AG04450 (cell line): Measurements from ENCODE around the gene CDC6. TPM values are rescaled to one million over a fixed set of nuclear protein-coding genes. Genes with fewer than 3 reads are reported as not detected.

Experiments used
- CTCF ChIA-PET: fragments of 300-600, 350-600 bp; formaldehyde crosslinking; extraction: SDS; loops from one replicate; lab custom pipeline; 2022; ENCODE audit warnings: antibody characterized with exemption, inconsistent platforms; lab: Charles Lee
- POLR2A ChIA-PET: fragments of 350-600 bp; formaldehyde crosslinking; extraction: SDS; loops from one replicate; lab custom pipeline; 2021; ENCODE audit warnings: antibody characterized with exemption, inconsistent platforms; lab: Yijun Ruan, JAX
- DNase-seq: peaks from one replicate; pipeline ENCODE4 v3.0.0-alpha.2; 2011; ENCODE audit warnings: low read depth, low spot score
- H3K27ac ChIP-seq: one replicate; pipeline ENCODE4 v1.5.1; 2012; ENCODE audit warnings: low read depth, low read length, control low read depth
- H3K27me3 ChIP-seq: one replicate; pipeline ENCODE4 v1.6.0; 2012; ENCODE audit warnings: low read length; ENCODE audit not compliant: control insufficient read depth, insufficient read depth
- H3K4me3 ChIP-seq: 2 replicates; pipeline ENCODE4 v1.5.1; 2011; ENCODE audit warnings: mild to moderate bottlenecking, low read depth, low read length, control low read depth
- H3K9me3 ChIP-seq: 2 replicates; pipeline ENCODE4 v1.5.1; 2012; ENCODE audit warnings: low read length; ENCODE audit not compliant: control insufficient read depth, insufficient read depth
- CTCF ChIP-seq: IDR thresholded peaks from 2 replicates; pipeline ENCODE4 v1.5.1; 2011; ENCODE audit warnings: low read depth, low read length, control low read depth, inconsistent platforms
- polyA plus RNA-seq: library from polyadenylated mRNA; depleted of rRNA; stranded (reverse); fragments of >200 nt; gene quantifications from 2 replicates; pipeline ENCODE4 v1.2.3, GENCODE V29; 2011

CDC6 gene
- polyA plus RNA-seq, 1 experiment: 8.6 TPM

- H3K27ac ChIP-seq: no peak overlapping the region
- TF ChIP-seq CTCF: no peak
- POLR2A ChIA-PET: no interaction called here
- no peaks in the 10 kb centered on the region for H3K9me3 ChIP-seq
- CTCF ChIA-PET: interaction anchor here (0.6 to 3.6 kb wide), 2 partner anchors 16 to 25 kb away, joined by 3 to 29 read pairs; partner anchors contain the start of gene WIPF2
- no peaks in the 10 kb centered on the region for H3K27me3 ChIP-seq
- DNase-seq: no peak
- no peak overlapping the region for H3K4me3 ChIP-seq
Observed at GRCh38 chr17:40244255-40244654, 43.4 kb upstream of the CDC6 start.

GRCh38 chr17:40247926-40248495, 39.7 kb upstream of the CDC6 start:
- H3K27me3 ChIP-seq: no peaks in the 10 kb centered on the region
- H3K9me3 ChIP-seq: no peaks in the 10 kb centered on the region
- no peak for TF ChIP-seq CTCF
- H3K27ac ChIP-seq: no peak overlapping the region
- CTCF ChIA-PET: interaction anchor here (0.6 kb wide), 2 partner anchors 11 to 195 kb away, joined by 4 to 9 read pairs; no protein-coding TSS in a partner anchor
- no peak for DNase-seq
- H3K4me3 ChIP-seq: no peak overlapping the region
- POLR2A ChIA-PET: no interaction called here

- H3K27ac ChIP-seq: no peak overlapping the region
- no peaks in the 10 kb centered on the region for H3K27me3 ChIP-seq
- H3K9me3 ChIP-seq: no peaks in the 10 kb centered on the region
- no peak for DNase-seq
- ChIA-PET POLR2A (no interaction called here), CTCF (no interaction called here)
- H3K4me3 ChIP-seq: no peak overlapping the region
- TF ChIP-seq CTCF: no peak
Observed at GRCh38 chr17:40248507-40248906, 39.2 kb upstream of the CDC6 start.

- no peaks in the 10 kb centered on the region for H3K27me3 ChIP-seq
- DNase-seq: no peak
- POLR2A ChIA-PET: no interaction called here
- CTCF ChIA-PET: interaction anchor here (1.1 to 2.1 kb wide), 3 partner anchors 20 to 50 kb away, joined by 3 to 6 read pairs (median 5); partner anchors contain the start of gene WIPF2
- H3K4me3 ChIP-seq: no peak overlapping the region
- H3K9me3 ChIP-seq: no peaks in the 10 kb centered on the region
- TF ChIP-seq CTCF: no peak
- no peak overlapping the region for H3K27ac ChIP-seq
Observed at GRCh38 chr17:40251576-40251975, 36.1 kb upstream of the CDC6 start.

- Histone ChIP-seq H3K9me3 (no peaks in the 10 kb centered on the region), H3K27me3 (no peaks in the 10 kb centered on the region), H3K4me3 (no peak overlapping the region), H3K27ac (no peak overlapping the region)
- DNase-seq: no peak
- no peak for TF ChIP-seq CTCF
- ChIA-PET CTCF (no interaction called here), POLR2A (no interaction called here)
Observed at GRCh38 chr17:40253565-40253964, 34.1 kb upstream of the CDC6 start.
